Measurements from ENCODE around the gene PNPLA8.

GRCh38 chr7:108487646-108488045 is 38.3 kb downstream of the PNPLA8 start:
- no peak for TF ChIP-seq TAF1 (IDR thresholded peaks at IDR 0.05; ENCODE audit: low read depth, low read length)
- TF ChIP-seq POLR2AphosphoS5 (IDR thresholded peaks at IDR 0.05; ENCODE audit: low read depth, low read length) = no peak
- no peak for TF ChIP-seq POLR2A (IDR thresholded peaks at IDR 0.05; ENCODE audit: low read depth, low read length)
- no peak for TF ChIP-seq PAX5 (IDR thresholded peaks at IDR 0.05; ENCODE audit: insufficient read depth, low read length, severe bottlenecking)

Data from GM12891 (cell line).